ENCODE results near the gene KCTD2.

- TF ChIP-seq NRF1 (IDR thresholded peaks at IDR 0.05; ENCODE audit: low read depth, low read length) (no peak), FOXM1 (IDR thresholded peaks at IDR 0.05; ENCODE audit: low read depth) (no peak), CTCF (IDR thresholded peaks at IDR 0.05) (peak; percentile 79), GABPA (IDR thresholded peaks at IDR 0.05; ENCODE audit: low read depth) (no peak), RCOR1 (IDR thresholded peaks at IDR 0.05; ENCODE audit: low read length) (no peak), JUND (IDR thresholded peaks at IDR 0.05) (no peak), EP300 (IDR thresholded peaks at IDR 0.05; ENCODE audit: borderline replicate concordance in 1 of 2, low read depth in 1 of 2, low read length in 1 of 2) (no peak), USF1 (IDR thresholded peaks at IDR 0.05; ENCODE audit: borderline replicate concordance, low read depth) (no peak), POLR2AphosphoS5 (IDR thresholded peaks at IDR 0.05; ENCODE audit: low read depth, low read length) (no peak)
Measured at GRCh38 chr17:75105126-75106080, 58.4 kb downstream of the KCTD2 start.
